Breast epithelium (tissue), 4 donors: Measurements from ENCODE around the gene HLA-DQB2. TPM values are rescaled to one million over a fixed set of nuclear protein-coding genes. Genes with fewer than 3 reads are reported as not detected.

Source experiments
- DNase-seq, 2 donors: peaks; one replicate each; pipeline ENCODE4 v3.0.0-alpha.2; 2019; ENCODE audit warnings: low spot score in 2 of 2
- H3K27ac ChIP-seq, 2 donors: fragments of 200-600 bp; sonication (generic) in 1 of 2; one replicate each; pipeline ENCODE4 v1.5.1; 2016 to 2019; ENCODE audit warnings: mild to moderate bottlenecking in 1 of 2
- H3K27me3 ChIP-seq, 2 donors: fragments of 200-600 bp; sonication (generic) in 1 of 2; one replicate each; pipeline versions ENCODE4 v1.5.1 to v1.6.0; 2017 to 2019; ENCODE audit warnings: control low read depth in 1 of 2, mild to moderate bottlenecking in 1 of 2
- H3K36me3 ChIP-seq: fragments of 200-600 bp; one replicate; pipeline ENCODE4 v1.5.1; 2019
- H3K4me1 ChIP-seq, 2 donors: fragments of 200-600 bp; sonication (generic); one replicate each; pipeline ENCODE4 v1.5.1; 2016 to 2019; ENCODE audit warnings: control low read depth in 1 of 2
- H3K4me3 ChIP-seq, 3 donors: fragments of 200-600 bp; sonication (generic); 1 replicate in 2 of 3; 2 replicates in 1 of 3; pipeline ENCODE4 v1.5.1; 2016 to 2019; ENCODE audit warnings: mild to moderate bottlenecking in 3 of 3, moderate library complexity in 2 of 3
- H3K9me3 ChIP-seq, 2 donors: fragments of 200-600 bp; sonication (generic) in 1 of 2; one replicate each; pipeline ENCODE4 v1.5.1; 2016 to 2019; ENCODE audit warnings: control low read depth in 1 of 2
- CTCF ChIP-seq, 3 donors: fragments of 450-650 bp; IDR thresholded peaks; one replicate each; pipeline ENCODE4 v1.5.1; 2016 to 2017; ENCODE audit warnings: antibody characterized with exemption in 3 of 3, mild to moderate bottlenecking in 3 of 3, moderate library complexity in 3 of 3
- POLR2A ChIP-seq: fragments of 450-650 bp; IDR thresholded peaks from one replicate; pipeline ENCODE4 v1.6.1; 2016; ENCODE audit warnings: antibody characterized with exemption, mild to moderate bottlenecking, moderate library complexity
- POLR2AphosphoS5 ChIP-seq, 3 donors: sonication (generic); formaldehyde crosslinking; IDR thresholded peaks; one replicate each; pipeline ENCODE4 v1.6.1; 2017; ENCODE audit warnings: antibody characterized with exemption in 3 of 3
- intact Hi-C: fragments of 100-400 bp; cut with DNase I; formaldehyde crosslinking; loops from one replicate; pipeline ENCODE4 v1.15.1; 2023; ENCODE audit warnings: low total_unique reads
- total RNA-seq, 3 donors: library from RNA; depleted of rRNA; stranded (reverse); fragments of >200 nt; gene quantifications; one replicate each; pipeline ENCODE4 v1.1.0, GENCODE V29; 2016

Gene HLA-DQB2
- total RNA-seq, 3 donors from 2014 or later = 1.3 to 1.6 (median 1.5) TPM

DNA sequence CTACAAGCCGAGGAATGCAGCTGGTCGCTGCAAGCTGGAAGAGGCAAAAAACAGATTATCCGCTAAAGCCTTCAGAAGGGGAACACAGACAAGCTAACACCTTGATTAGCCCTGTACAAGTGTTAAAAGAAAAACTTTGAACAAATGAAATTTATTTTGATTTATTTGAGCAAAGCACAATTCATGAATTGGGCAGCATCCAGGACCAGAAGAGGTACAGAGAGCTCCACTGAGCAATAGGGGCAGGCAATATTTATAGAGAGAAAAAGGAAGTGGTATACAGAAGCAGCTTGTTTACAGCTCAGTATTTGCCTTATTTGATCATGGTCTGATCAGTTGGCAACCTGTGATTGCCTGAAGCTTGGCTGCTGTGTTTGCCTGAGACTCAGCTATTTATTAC is 35.8 kb upstream of the HLA-DQB2 start:
- H3K9me3 ChIP-seq = peaks cover 0 to 7% of the 10 kb centered on the region in 2 donors
- intact Hi-C loops = loop anchor here (10.0 kb wide), 1 partner anchor 94 kb away; no protein-coding TSS in a partner anchor
- no peak overlapping the region for H3K4me3 ChIP-seq
- H3K36me3 ChIP-seq = no peaks in the 10 kb centered on the region
- no peak overlapping the region for H3K27ac ChIP-seq
- H3K4me1 ChIP-seq = no peaks in the 10 kb centered on the region
- TF ChIP-seq POLR2AphosphoS5 (IDR thresholded peaks at IDR 0.05) = no peak
- no peak for TF ChIP-seq POLR2A
- no peak for TF ChIP-seq CTCF (IDR thresholded peaks at IDR 0.05)
- peaks cover 0 to 3% of the 10 kb centered on the region in 2 donors for H3K27me3 ChIP-seq
- DNase-seq = no peak

DNA sequence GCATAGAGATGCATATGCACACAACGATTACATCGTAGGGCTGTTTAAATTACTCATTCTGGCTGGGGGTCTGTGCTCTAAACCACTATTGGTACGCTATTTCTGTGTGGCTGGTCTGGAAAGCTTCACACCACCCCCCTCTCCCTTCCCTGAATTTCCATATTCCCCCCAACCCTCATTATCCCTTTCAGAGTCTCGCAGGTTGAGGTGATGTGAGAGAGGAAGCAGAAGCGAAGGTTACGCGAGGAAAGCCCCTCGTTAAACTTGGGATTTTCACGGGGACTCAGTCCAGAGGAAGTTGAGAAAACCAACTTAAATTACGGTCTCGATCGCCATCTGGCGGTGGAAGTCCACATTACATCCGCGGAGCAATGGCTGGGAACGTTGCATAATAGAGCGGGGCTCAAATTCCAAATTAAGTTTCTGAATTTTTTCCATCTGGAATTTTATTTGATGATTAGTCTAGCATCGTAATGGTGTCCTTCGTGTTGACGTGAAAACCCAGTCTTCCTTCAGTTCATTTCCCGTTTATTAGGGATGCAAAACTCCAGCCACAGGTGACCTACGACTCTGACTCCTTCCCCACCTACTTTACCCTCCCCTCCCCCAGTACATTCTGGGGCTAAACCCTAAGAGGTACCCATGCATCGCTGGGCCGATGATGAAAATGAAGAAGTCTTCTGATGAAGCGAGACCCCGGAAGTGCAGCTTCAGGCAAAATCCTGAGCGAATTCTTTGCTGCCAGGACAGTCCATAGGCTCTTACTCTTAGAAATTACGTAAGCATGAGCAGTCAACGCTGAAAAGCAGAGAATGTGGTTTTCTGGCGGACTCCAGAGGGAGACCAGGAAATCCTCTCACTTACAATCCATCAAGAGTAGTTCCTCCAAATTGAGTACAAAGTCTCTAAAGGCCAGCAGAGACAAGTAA is 33.8 kb upstream of the HLA-DQB2 start:
- Histone ChIP-seq H3K27ac (no peak overlapping the region), H3K9me3 (peaks cover 0 to 7% of the 10 kb centered on the region in 2 donors), H3K4me1 (no peaks in the 10 kb centered on the region), H3K27me3 (peaks cover 0 to 7% of the 10 kb centered on the region in 2 donors), H3K4me3 (peak overlapping the region in 2 of 3 donors; percentile 33 to 56), H3K36me3 (no peaks in the 10 kb centered on the region)
- peak; percentile 61 to 80 for DNase-seq
- TF ChIP-seq POLR2AphosphoS5 (IDR thresholded peaks at IDR 0.05) (no peak), CTCF (IDR thresholded peaks at IDR 0.05) (peak; percentile 91 to 97 (median 92)), POLR2A (no peak)
- intact Hi-C loops = loop anchor here (10.0 kb wide), 1 partner anchor 92 kb away; no protein-coding TSS in a partner anchor

DNA sequence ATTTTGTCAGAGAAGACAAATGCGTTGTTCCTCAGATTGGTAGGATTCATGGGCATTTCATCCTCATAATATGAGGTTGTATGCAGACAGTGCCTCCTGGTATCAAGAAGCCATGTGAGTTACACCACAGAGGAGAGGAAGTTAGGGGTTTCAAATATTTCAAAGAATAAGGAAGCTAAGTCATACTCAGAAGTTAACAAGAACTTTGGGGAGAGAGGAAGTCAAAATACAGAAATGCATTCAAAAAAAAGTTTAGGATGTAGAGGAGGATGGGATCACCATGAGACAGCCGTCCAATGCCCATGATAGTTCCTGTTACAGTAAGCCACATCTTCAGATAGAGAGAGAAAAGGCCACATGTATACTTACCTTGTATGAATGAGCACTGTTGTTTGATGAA is 31.2 kb upstream of the HLA-DQB2 start:
- H3K4me3 ChIP-seq = no peak overlapping the region
- H3K4me1 ChIP-seq = no peaks in the 10 kb centered on the region
- H3K27me3 ChIP-seq = peaks cover 0 to 7% of the 10 kb centered on the region in 2 donors
- DNase-seq = no peak
- peaks cover 0 to 6% of the 10 kb centered on the region in 2 donors for H3K9me3 ChIP-seq
- no peaks in the 10 kb centered on the region for H3K36me3 ChIP-seq
- intact Hi-C loops = loop anchor here (10.0 kb wide), 1 partner anchor 90 kb away; no protein-coding TSS in a partner anchor
- H3K27ac ChIP-seq = no peak overlapping the region
- TF ChIP-seq POLR2AphosphoS5 (IDR thresholded peaks at IDR 0.05) = no peak
- no peak for TF ChIP-seq POLR2A
- no peak for TF ChIP-seq CTCF (IDR thresholded peaks at IDR 0.05)

DNA sequence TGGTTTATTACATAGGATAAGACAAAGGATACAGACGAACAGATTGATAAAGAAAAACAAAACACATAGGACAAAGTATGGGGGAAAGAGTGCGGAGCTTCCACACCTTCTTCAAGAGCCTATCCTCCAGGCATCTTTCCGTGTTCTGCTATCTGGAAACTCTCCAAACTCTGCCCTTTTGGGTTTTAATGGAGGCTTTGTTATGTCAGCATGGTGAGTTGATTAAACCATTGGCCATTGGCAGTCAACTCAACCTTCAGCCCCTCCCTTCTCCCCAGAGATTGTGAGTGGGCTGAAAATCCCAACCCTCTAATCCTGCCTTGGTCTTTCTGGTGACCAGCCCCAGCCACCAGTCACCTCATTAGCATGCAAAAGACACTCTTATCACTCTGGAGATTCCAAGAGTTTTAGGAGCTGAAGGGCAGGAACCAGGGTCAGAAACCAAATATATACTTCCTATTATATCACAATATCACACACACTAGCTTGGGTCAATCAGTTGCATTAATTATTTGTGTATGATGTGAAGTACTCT is 29.6 kb upstream of the HLA-DQB2 start:
- no peak for TF ChIP-seq CTCF (IDR thresholded peaks at IDR 0.05)
- no peak for TF ChIP-seq POLR2AphosphoS5 (IDR thresholded peaks at IDR 0.05)
- no peak for TF ChIP-seq POLR2A
- H3K36me3 ChIP-seq = no peaks in the 10 kb centered on the region
- no peak for DNase-seq
- intact Hi-C loops = loop anchor here (10.0 kb wide), 1 partner anchor 88 kb away; no protein-coding TSS in a partner anchor
- H3K9me3 ChIP-seq = no peaks in the 10 kb centered on the region
- peaks cover 0 to 7% of the 10 kb centered on the region in 2 donors for H3K27me3 ChIP-seq
- H3K4me1 ChIP-seq = no peaks in the 10 kb centered on the region
- H3K27ac ChIP-seq = no peak overlapping the region
- H3K4me3 ChIP-seq = no peak overlapping the region

DNA sequence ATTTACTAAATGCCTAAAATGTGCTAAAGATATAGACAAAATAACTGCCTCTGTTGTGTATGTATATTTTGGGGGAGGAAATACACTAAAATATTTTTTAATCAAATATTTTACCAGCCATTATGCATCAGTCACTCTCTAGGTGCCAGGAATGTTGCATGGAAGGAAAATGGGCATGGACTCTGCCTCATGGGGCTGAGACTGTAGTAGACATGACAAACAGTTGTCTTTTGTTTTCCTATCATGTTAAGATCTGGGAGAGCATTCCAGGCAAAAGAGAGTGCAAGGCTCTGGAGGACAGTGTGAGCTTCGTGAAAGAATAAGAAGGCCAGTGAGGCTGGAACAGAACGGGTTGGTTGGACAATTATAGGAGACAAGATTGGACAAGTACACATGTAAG is 27.0 kb upstream of the HLA-DQB2 start:
- Histone ChIP-seq H3K27me3 (peaks cover 0 to 7% of the 10 kb centered on the region in 2 donors), H3K4me3 (no peak overlapping the region), H3K27ac (no peak overlapping the region), H3K36me3 (no peaks in the 10 kb centered on the region), H3K4me1 (no peaks in the 10 kb centered on the region), H3K9me3 (no peaks in the 10 kb centered on the region)
- intact Hi-C loops = loop anchor here (10.0 kb wide), 1 partner anchor 86 kb away; no protein-coding TSS in a partner anchor
- TF ChIP-seq CTCF (IDR thresholded peaks at IDR 0.05) = no peak
- TF ChIP-seq POLR2AphosphoS5 (IDR thresholded peaks at IDR 0.05) = no peak
- TF ChIP-seq POLR2A = no peak
- DNase-seq = no peak
